HFF-Myc (cell line): ENCODE results near the gene STK38L.

Source experiments
- DNase-seq: peaks from one replicate; pipeline ENCODE4 v3.0.0-alpha.2; 2011; ENCODE audit warnings: low read depth; ENCODE audit errors: extremely low read depth
- H3K4me3 ChIP-seq: replicated peaks from 2 replicates; pipeline ENCODE4 v1.5.1; 2011; ENCODE audit warnings: low read depth, mild to moderate bottlenecking, control low read depth, low read length
- TF ChIP-seq, protein P1 (sequence below): IDR thresholded peaks from 2 replicates; pipeline ENCODE4 v1.5.1; 2012; ENCODE audit warnings: mild to moderate bottlenecking, low read depth, low read length, control low read depth; ENCODE audit errors: missing control alignments

STK38L gene

GRCh38 chr12:27337376-27337775 is 93.3 kb downstream of the STK38L start:
- no peak for DNase-seq
- TF ChIP-seq, protein P1, sequence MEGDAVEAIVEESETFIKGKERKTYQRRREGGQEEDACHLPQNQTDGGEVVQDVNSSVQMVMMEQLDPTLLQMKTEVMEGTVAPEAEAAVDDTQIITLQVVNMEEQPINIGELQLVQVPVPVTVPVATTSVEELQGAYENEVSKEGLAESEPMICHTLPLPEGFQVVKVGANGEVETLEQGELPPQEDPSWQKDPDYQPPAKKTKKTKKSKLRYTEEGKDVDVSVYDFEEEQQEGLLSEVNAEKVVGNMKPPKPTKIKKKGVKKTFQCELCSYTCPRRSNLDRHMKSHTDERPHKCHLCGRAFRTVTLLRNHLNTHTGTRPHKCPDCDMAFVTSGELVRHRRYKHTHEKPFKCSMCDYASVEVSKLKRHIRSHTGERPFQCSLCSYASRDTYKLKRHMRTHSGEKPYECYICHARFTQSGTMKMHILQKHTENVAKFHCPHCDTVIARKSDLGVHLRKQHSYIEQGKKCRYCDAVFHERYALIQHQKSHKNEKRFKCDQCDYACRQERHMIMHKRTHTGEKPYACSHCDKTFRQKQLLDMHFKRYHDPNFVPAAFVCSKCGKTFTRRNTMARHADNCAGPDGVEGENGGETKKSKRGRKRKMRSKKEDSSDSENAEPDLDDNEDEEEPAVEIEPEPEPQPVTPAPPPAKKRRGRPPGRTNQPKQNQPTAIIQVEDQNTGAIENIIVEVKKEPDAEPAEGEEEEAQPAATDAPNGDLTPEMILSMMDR: no peak
- H3K4me3 ChIP-seq: no peak overlapping the region

DNA sequence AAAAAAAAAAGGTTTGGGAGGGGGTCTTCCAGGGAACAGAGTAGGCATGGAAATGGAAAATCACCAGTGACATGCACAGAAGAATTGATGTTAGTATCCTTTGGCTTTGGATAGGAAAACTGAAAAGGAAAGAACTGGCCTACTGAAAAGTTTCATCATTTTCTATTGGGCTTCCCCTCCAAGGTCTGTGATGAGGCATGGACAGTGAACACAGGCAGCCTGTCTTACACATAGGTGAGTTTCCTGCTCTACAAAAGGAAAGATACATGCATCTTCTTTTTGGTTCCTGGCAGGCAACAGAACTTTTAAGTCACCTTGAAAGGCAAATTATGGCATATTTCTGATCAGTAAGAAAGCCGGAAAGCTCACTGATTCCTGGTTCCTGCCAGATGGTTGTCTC is 94.4 kb downstream of the STK38L start:
- no peak for DNase-seq
- TF ChIP-seq, protein P1: no peak
- no peak overlapping the region for H3K4me3 ChIP-seq

DNA sequence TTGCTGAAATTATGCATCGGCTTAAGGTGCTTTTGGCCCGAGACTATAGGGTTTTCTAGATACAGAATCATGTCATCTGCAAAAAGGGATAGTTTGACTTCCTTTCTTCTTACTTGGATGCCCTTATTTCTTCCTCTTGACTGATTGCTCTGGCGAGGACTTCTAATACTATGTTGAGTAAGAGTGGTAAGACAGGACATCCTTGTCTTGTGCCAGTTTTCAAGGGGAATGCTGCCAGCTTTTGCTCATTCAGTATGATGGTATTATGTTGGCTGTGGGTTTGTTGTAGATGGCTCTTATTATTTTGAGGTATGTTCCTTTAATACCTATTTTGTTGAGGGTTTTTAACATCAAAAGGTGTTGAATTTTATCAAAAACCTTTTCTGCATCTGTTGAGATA is 96.9 kb downstream of the STK38L start:
- DNase-seq: no peak
- TF ChIP-seq, protein P1: no peak
- no peak overlapping the region for H3K4me3 ChIP-seq

- DNase-seq: no peak
- TF ChIP-seq, protein P1: no peak
- H3K4me3 ChIP-seq: no peak overlapping the region
Observed at GRCh38 chr12:27342536-27342935, 98.5 kb downstream of the STK38L start.

- no peak overlapping the region for H3K4me3 ChIP-seq
- TF ChIP-seq, protein P1: no peak
- DNase-seq: peak; percentile 32
Observed at GRCh38 chr12:27343255-27344000, 99.3 kb downstream of the STK38L start.

DNA sequence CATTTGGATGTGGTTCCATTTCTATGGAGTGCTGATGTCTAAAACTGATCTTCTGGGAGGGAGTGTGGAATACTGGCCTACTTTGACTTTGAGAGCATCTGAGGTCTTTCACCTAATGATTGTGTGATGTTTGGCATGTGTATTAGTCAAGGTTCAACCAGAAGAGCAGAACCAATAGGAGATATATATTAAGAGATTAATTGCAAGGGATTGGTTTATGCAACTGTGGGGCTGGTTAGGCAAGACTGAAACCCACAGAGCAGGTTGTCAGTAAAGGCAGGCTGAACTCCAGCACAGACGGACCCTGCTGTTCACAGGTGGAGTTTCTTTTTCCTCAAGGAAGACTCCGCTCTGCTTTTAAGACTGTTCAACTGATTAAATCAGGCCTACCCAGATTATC is 100.2 kb downstream of the STK38L start:
- H3K4me3 ChIP-seq: no peak overlapping the region
- DNase-seq: no peak
- TF ChIP-seq, protein P1: no peak

- DNase-seq: no peak
- TF ChIP-seq, protein P1: no peak
- H3K4me3 ChIP-seq: no peak overlapping the region
Observed at GRCh38 chr12:27344760-27345159, 100.7 kb downstream of the STK38L start.
